Endothelial cell of umbilical vein (primary cell): Measurements from ENCODE around the gene SPAG16. TPM values are rescaled to one million over a fixed set of nuclear protein-coding genes. Genes with fewer than 3 reads are reported as not detected.

Experiments used
- BruUV-seq: library from RNA; stranded (reverse); fragments of 400-500 nt; replicated peaks from 2 replicates; lab custom pipeline; 2021; lab: Mats Ljungman, UMichigan
- CTCF ChIA-PET: fragments of 300-600, 350-600 bp; sonication (Branson Sonifier 250); formaldehyde crosslinking; loops from one replicate; lab custom pipeline; 2021; ENCODE audit warnings: antibody characterized with exemption, inconsistent platforms; lab: Charles Lee
- POLR2A ChIA-PET: fragments of 300-600, 350-600 bp; sonication (Branson Sonifier 250); formaldehyde crosslinking; loops from one replicate; lab custom pipeline; 2021; ENCODE audit warnings: antibody characterized with exemption, inconsistent platforms; lab: Charles Lee
- DNase-seq: peaks from one replicate; pipeline ENCODE4 v3.0.0-alpha.2; 2011; ENCODE audit warnings: low read depth, low spot score
- FAIRE-seq: peaks from 2 replicates; lab custom pipeline; 2011; peaks lifted over from hg19 to GRCh38; lab: Jason Lieb, UNC
- H2AFZ ChIP-seq: 2 replicates; pipeline ENCODE4 v1.6.0; 2012; ENCODE audit warnings: low read depth, low read length, control low read depth, inconsistent platforms
- H3K27ac ChIP-seq: 2 replicates; pipeline ENCODE4 v1.5.1; 2011; ENCODE audit warnings: low read depth, mild to moderate bottlenecking, control low read depth, low read length, moderate library complexity; ENCODE audit not compliant: insufficient read depth
- H3K27me3 ChIP-seq, 2 experiments: 2 replicates each; pipeline versions ENCODE4 v1.6.0 to v1.6.1; 2011; ENCODE audit warnings: low read length in 2 of 2, mixed read lengths in 1 of 2; ENCODE audit not compliant: control insufficient read depth in 2 of 2, insufficient read depth in 2 of 2
- H3K36me3 ChIP-seq, 2 experiments: 2 replicates in 1 of 2; 3 replicates in 1 of 2; pipeline ENCODE4 v1.5.1; 2011; ENCODE audit warnings: low read length in 2 of 2, mild to moderate bottlenecking in 1 of 2, moderate library complexity in 1 of 2; ENCODE audit not compliant: control insufficient read depth in 2 of 2, insufficient read depth in 2 of 2; ENCODE audit errors: extremely low read depth in 1 of 2
- H3K4me1 ChIP-seq: 3 replicates; pipeline ENCODE4 v1.5.1; 2011; ENCODE audit warnings: mild to moderate bottlenecking, low read length; ENCODE audit not compliant: control insufficient read depth, insufficient read depth; ENCODE audit errors: extremely low read depth
- H3K4me2 ChIP-seq: 2 replicates; pipeline ENCODE4 v1.6.1; 2011; ENCODE audit warnings: low read length, control low read depth, mixed read lengths; ENCODE audit not compliant: insufficient read depth
- H3K4me3 ChIP-seq, 3 experiments: fragments of 200-600 bp in 1 of 3; sonication (generic), shearing (Covaris generic) in 1 of 3; replicated peaks in 1 of 3; 2 replicates each; pipeline ENCODE4 v1.5.1; 2011 to 2016; ENCODE audit warnings: control low read depth in 3 of 3, low read length in 3 of 3, mild to moderate bottlenecking in 2 of 3, inconsistent platforms in 1 of 3, low read depth in 1 of 3, moderate library complexity in 1 of 3; ENCODE audit not compliant: insufficient read depth in 1 of 3
- H3K79me2 ChIP-seq: 2 replicates; pipeline ENCODE4 v1.6.0; 2012; ENCODE audit warnings: low read length, inconsistent platforms; ENCODE audit not compliant: control insufficient read depth, insufficient read depth
- H3K9ac ChIP-seq: replicated peaks from 2 replicates; pipeline ENCODE3; 2011; ENCODE audit warnings: low read length, control low read depth; ENCODE audit not compliant: insufficient read depth; ENCODE audit errors: extremely low read depth
- H3K9me1 ChIP-seq: replicated peaks from 3 replicates; pipeline ENCODE4 v1.6.0; 2011; ENCODE audit warnings: mild to moderate bottlenecking, low read length; ENCODE audit not compliant: control insufficient read depth, insufficient read depth; ENCODE audit errors: extremely low read depth
- H3K9me3 ChIP-seq: replicated peaks from 2 replicates; pipeline ENCODE4 v1.5.1; 2012; ENCODE audit warnings: low read length, inconsistent platforms; ENCODE audit not compliant: control insufficient read depth, insufficient read depth
- H4K20me1 ChIP-seq: replicated peaks from 2 replicates; pipeline ENCODE3; 2011; ENCODE audit warnings: mild to moderate bottlenecking, low read length; ENCODE audit not compliant: control insufficient read depth, insufficient read depth; ENCODE audit errors: extremely low read depth
- CTCF ChIP-seq, 2 donors: IDR thresholded peaks; 1 replicate in 1 of 2; 2 replicates in 1 of 2; pipeline ENCODE4 v1.5.1; 2011; ENCODE audit warnings: low read length in 2 of 2, mild to moderate bottlenecking in 2 of 2, moderate library complexity in 2 of 2, control low read depth in 1 of 2, inconsistent platforms in 1 of 2, low read depth in 1 of 2; ENCODE audit not compliant: insufficient read depth in 1 of 2; ENCODE audit errors: extremely low read depth in 1 of 2
- EZH2 ChIP-seq: IDR thresholded peaks from 2 replicates; pipeline ENCODE4 v1.6.1; 2012; ENCODE audit warnings: borderline replicate concordance, low read depth, mild to moderate bottlenecking, moderate library complexity, low read length, inconsistent platforms; ENCODE audit not compliant: severe bottlenecking
- FOS ChIP-seq: IDR thresholded peaks from 2 replicates; pipeline ENCODE4 v1.6.1; 2011; ENCODE audit warnings: mild to moderate bottlenecking, low read length, moderate library complexity, borderline replicate concordance; ENCODE audit not compliant: insufficient read depth
- GATA2 ChIP-seq: IDR thresholded peaks from 2 replicates; pipeline ENCODE4 v1.7.0; 2011; ENCODE audit warnings: low read depth, mild to moderate bottlenecking, moderate library complexity, mixed read lengths, low read length; ENCODE audit not compliant: insufficient read length, insufficient read depth
- JUN ChIP-seq: IDR thresholded peaks from 2 replicates; pipeline ENCODE4 v1.6.1; 2011; ENCODE audit warnings: borderline replicate concordance, low read depth; ENCODE audit not compliant: insufficient read length, insufficient read depth
- MYC ChIP-seq: IDR thresholded peaks from one replicate; pipeline ENCODE4 v1.6.1; 2011; ENCODE audit warnings: mild to moderate bottlenecking, low read depth, low read length
- POLR2A ChIP-seq: IDR thresholded peaks from 2 replicates; pipeline ENCODE4 v1.6.1; 2012; ENCODE audit warnings: low read depth, mild to moderate bottlenecking, control low read depth, low read length
- POLR2AphosphoS5 ChIP-seq: IDR thresholded peaks from 2 replicates; pipeline ENCODE4 v1.6.1; 2012; ENCODE audit warnings: low read depth, mild to moderate bottlenecking, control low read depth, low read length, moderate library complexity; ENCODE audit not compliant: insufficient read depth
- dilution Hi-C: fragments of 300-500 bp; cut with MboI; formaldehyde crosslinking; loops from one replicate; pipeline ENCODE4 v1.15.0; 2019; ENCODE audit warnings: low sequenced_read_pairs; ENCODE audit not compliant: extremely low pct_ligation_motif_present
- intact Hi-C: fragments of 100-400 bp; cut with micrococcal nuclease; formaldehyde crosslinking; loops from one replicate; pipeline ENCODE4 v1.10.0; 2022
- polyA plus RNA-seq, 4 experiments: library from polyadenylated mRNA; depleted of rRNA in 3 of 4; stranded (reverse) in 3 of 4; unstranded in 1 of 4; fragments of >200 nt; gene quantifications; 2 replicates each; pipeline versions ENCODE4 v1.2.1 to v1.2.3, GENCODE V29; 2011 to 2012; ENCODE audit warnings: missing spikeins in 1 of 4
- total RNA-seq: library from RNA; stranded (reverse); gene quantifications from 2 replicates; pipeline ENCODE4 v1.2.3, GENCODE V29; 2021
- TF ChIP-seq, protein P1 (sequence below): IDR thresholded peaks from 2 replicates; pipeline ENCODE4 v1.6.1; 2011; ENCODE audit not compliant: insufficient read depth, insufficient read length

Gene SPAG16
- total and polyA plus RNA-seq, 2 donors (not counting 3 experiments of a cell fraction or from before 2014, with no cell fraction given), result 4.0 to 7.7 TPM

DNA sequence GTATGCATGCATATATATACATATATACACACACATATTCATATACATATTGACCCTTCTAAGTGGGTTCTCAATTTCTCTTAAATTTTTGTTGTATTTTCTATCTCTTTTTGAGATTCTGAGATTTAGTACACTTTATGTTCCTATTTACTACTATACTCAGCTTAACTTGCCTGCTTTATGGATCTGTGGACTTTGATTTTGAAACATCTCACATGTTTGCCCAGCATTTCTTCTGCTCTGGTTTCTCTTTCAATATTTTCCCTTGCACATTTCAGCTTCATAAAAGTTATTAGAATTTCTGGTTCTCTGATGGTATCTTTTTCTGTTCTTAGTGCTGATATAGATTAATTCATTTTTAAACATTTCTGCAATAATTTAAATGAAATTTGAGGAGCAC, 380.6 kb downstream of the SPAG16 start:
- H3K27ac ChIP-seq, result no peak overlapping the region
- H3K4me2 ChIP-seq, result no peak overlapping the region
- FAIRE-seq (no peak), DNase-seq (no peak)
- ChIA-PET CTCF (no interaction called here), POLR2A (no interaction called here)
- no peaks in the 10 kb centered on the region for H4K20me1 ChIP-seq
- TF ChIP-seq EZH2 (no peak), FOS (no peak), POLR2A (no peak), POLR2AphosphoS5 (no peak), CTCF (IDR thresholded peaks at IDR 0.05; ENCODE audit: extremely low read depth in 1 of 2, insufficient read depth in 1 of 2, low read depth in 1 of 2, low read length in 2 of 2) (no peak), JUN (no peak), GATA2 (no peak), MYC (no peak)
- TF ChIP-seq, protein P1, sequence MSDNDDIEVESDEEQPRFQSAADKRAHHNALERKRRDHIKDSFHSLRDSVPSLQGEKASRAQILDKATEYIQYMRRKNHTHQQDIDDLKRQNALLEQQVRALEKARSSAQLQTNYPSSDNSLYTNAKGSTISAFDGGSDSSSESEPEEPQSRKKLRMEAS, result no peak
- H3K9ac ChIP-seq, result no peak overlapping the region
- BruUV-seq, result no TSS peak
- no peaks in the 10 kb centered on the region for H3K27me3 ChIP-seq
- H2AFZ ChIP-seq, result no peak overlapping the region
- intact Hi-C loops, result no loop called here
- H3K9me1 ChIP-seq, result no peaks in the 10 kb centered on the region
- no peak overlapping the region for H3K4me3 ChIP-seq
- dilution Hi-C loops, result no loop called here
- no peaks in the 10 kb centered on the region for H3K79me2 ChIP-seq
- H3K4me1 ChIP-seq, result no peaks in the 10 kb centered on the region
- peaks cover 6% of the 10 kb centered on the region for H3K9me3 ChIP-seq
- no peaks in the 10 kb centered on the region for H3K36me3 ChIP-seq
